Epithelial cell of proximal tubule (primary cell): ENCODE data around the gene RDH13. TPM values are rescaled to one million over a fixed set of nuclear protein-coding genes. Genes with fewer than 3 reads are reported as not detected.

Experiments used
- DNase-seq: peaks from one replicate; pipeline ENCODE4 v3.0.0-alpha.2; 2011; ENCODE audit warnings: low read depth
- H3K4me3 ChIP-seq: 2 replicates; pipeline ENCODE4 v1.5.1; 2011; ENCODE audit warnings: low read depth, mild to moderate bottlenecking, low read length
- CTCF ChIP-seq: conservative IDR thresholded peaks from 2 replicates; pipeline ENCODE4 v1.5.1; 2012; ENCODE audit warnings: low read depth, mild to moderate bottlenecking, low read length
- total RNA-seq: library from RNA; depleted of rRNA; stranded (reverse); fragments of >200 nt; gene quantifications from 2 replicates; pipeline ENCODE4 v1.2.3, GENCODE V29; 2015

Gene RDH13
- total RNA-seq, 1 donor from 2014 or later = 13.8 TPM

GRCh38 chr19:55091126-55091910, 28.4 kb upstream of the RDH13 start:
- H3K4me3 ChIP-seq = no peak overlapping the region
- TF ChIP-seq CTCF = no peak
- DNase-seq = no peak

- DNase-seq = no peak
- TF ChIP-seq CTCF = no peak
Observed at GRCh38 chr19:55090564-55090963, 27.6 kb upstream of the RDH13 start.

GRCh38 chr19:55089342-55089944, 26.5 kb upstream of the RDH13 start:
- no peak for TF ChIP-seq CTCF
- no peak for DNase-seq
- H3K4me3 ChIP-seq = no peak overlapping the region

More at GRCh38 chr19:55090564-55090963, 27.6 kb upstream of the RDH13 start:
- H3K4me3 ChIP-seq = no peak overlapping the region

- no peak overlapping the region for H3K4me3 ChIP-seq
- TF ChIP-seq CTCF = peak; percentile 61
- DNase-seq = no peak
Observed at GRCh38 chr19:55088543-55089341, 25.8 kb upstream of the RDH13 start.

- no peak for TF ChIP-seq CTCF
- no peak for DNase-seq
- H3K4me3 ChIP-seq = no peak overlapping the region
Observed at GRCh38 chr19:55088021-55088451, 25.1 kb upstream of the RDH13 start.

GRCh38 chr19:55087542-55087901, 24.6 kb upstream of the RDH13 start:
- no peak for DNase-seq
- TF ChIP-seq CTCF = no peak
- peak overlapping the region; percentile 57 for H3K4me3 ChIP-seq
